Vagina (tissue), 2 donors: ENCODE data around the gene KCNMB4.

Source experiments
- POLR2A ChIP-seq, 2 donors: fragments of 450-650 bp; IDR thresholded peaks; one replicate each; pipeline ENCODE4 v1.6.1; 2017; ENCODE audit warnings: antibody characterized with exemption in 2 of 2, mild to moderate bottlenecking in 2 of 2, moderate library complexity in 2 of 2
- POLR2AphosphoS5 ChIP-seq, 2 donors: sonication (generic); formaldehyde crosslinking; IDR thresholded peaks; one replicate each; pipeline ENCODE4 v1.9.0; 2017; ENCODE audit warnings: antibody characterized with exemption in 2 of 2, mild to moderate bottlenecking in 2 of 2, low read depth in 1 of 2; ENCODE audit not compliant: insufficient read depth in 1 of 2
- TF ChIP-seq, protein P1 (sequence below), 3 experiments: fragments of 450-650 bp in 2 of 3; fragments of 200-600 bp in 1 of 3; sonication (generic) in 1 of 3; IDR thresholded peaks; one replicate each; pipeline ENCODE4 v1.5.1; 2017 to 2019; ENCODE audit warnings: antibody characterized with exemption in 3 of 3, mild to moderate bottlenecking in 2 of 3, moderate library complexity in 2 of 3

- TF ChIP-seq, protein P1, sequence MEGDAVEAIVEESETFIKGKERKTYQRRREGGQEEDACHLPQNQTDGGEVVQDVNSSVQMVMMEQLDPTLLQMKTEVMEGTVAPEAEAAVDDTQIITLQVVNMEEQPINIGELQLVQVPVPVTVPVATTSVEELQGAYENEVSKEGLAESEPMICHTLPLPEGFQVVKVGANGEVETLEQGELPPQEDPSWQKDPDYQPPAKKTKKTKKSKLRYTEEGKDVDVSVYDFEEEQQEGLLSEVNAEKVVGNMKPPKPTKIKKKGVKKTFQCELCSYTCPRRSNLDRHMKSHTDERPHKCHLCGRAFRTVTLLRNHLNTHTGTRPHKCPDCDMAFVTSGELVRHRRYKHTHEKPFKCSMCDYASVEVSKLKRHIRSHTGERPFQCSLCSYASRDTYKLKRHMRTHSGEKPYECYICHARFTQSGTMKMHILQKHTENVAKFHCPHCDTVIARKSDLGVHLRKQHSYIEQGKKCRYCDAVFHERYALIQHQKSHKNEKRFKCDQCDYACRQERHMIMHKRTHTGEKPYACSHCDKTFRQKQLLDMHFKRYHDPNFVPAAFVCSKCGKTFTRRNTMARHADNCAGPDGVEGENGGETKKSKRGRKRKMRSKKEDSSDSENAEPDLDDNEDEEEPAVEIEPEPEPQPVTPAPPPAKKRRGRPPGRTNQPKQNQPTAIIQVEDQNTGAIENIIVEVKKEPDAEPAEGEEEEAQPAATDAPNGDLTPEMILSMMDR (IDR thresholded peaks at IDR 0.05) = no peak
- no peak for TF ChIP-seq POLR2A (IDR thresholded peaks at IDR 0.05)
- no peak for TF ChIP-seq POLR2AphosphoS5 (IDR thresholded peaks at IDR 0.05; ENCODE audit: insufficient read depth in 1 of 2, low read depth in 1 of 2)
Observed at GRCh38 chr12:70427611-70428010, 61.5 kb downstream of the KCNMB4 start.
